Measurements from ENCODE around the gene CBLIF. TPM values are rescaled to one million over a fixed set of nuclear protein-coding genes. Genes with fewer than 3 reads are reported as not detected.
"Not testable (repeated sequence)": the region's sequence is repeated elsewhere in the genome, so short reads cannot be mapped to it uniquely, and the experiment has no call there.

Gene CBLIF
- polyA plus RNA-seq, 12 donors: 0.45 TPM; not detected in 11

DNA sequence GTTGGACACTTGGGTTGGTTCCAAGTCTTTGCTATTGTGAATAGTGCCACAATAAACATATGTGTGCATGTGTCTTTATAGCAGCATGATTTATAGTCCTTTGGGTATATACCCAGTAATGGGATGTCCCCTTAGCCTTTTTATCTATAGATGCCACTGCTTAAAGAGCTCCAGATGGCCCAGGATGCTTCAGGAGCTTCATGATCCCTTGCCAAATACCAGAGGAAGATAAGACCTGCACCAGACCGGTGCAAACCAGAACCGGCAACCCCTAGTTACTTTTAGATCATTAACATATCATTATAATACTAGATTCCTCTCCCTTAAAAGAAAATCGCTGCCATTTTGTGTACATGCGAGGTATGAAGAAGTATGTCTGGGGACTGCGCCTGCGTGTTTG lies 3.1 kb upstream of the CBLIF start:
- not testable (repeated sequence) for DNase-seq

DNA sequence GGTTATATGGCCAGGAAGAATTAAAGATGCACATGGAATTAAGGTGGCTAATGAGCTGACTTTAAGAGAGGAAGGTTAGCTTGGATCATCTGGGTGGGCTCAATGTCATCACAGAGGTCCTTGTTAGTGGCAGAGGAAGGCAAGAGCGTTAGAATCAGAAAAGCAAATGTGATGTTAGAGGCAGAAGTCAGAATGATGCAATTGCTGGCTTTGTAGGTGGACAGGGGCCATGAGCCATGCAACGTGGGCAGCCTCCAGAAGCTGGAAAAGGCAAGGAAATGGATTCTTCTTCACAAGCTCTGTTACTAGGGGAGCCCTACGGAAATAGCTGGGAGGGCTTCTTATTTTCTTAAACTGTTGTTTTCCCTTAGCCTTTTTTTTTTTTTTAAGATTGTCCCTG lies 2.3 kb upstream of the CBLIF start:
- DNase-seq: no peak

DNA sequence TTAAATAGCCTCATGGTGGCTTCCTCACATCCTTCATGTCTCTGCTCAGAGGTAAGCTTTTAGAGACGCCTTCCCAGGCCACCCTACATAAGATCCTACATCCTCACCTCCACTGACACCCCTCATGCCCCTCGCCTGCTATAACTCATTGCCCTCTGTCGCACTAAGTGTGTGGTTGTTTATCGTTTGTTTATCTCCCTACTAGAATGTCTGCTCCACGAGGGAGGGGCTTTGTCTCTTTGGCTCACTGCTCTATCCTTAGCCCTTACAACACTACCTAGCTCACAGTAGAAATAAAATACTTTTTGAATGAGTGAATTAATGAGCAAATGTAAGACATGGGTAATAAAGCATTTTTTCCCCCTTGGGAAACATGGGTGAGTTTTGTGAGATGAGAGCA lies 1.3 kb upstream of the CBLIF start:
- DNase-seq: no peak

DNA sequence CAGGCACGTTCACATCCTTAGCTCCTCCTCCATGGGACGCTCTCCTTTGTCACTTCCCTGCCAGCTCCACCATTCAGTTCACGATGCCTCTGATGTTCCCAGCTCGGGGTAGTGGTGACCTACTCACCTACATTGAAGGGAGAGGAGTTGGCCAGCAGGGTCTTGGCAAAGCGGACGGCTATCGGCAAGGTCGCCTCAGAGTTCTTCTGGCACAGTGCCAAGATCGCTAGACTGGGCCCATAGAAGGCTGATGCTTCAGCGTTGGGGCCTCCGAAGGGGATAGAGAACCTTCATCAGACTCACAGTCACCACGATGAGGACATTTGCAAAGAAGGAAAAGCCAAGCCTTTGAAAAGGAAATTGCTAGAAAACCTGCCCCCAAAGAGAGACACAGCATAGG lies 3.0 kb downstream of the CBLIF start:
- DNase-seq: no peak

DNA sequence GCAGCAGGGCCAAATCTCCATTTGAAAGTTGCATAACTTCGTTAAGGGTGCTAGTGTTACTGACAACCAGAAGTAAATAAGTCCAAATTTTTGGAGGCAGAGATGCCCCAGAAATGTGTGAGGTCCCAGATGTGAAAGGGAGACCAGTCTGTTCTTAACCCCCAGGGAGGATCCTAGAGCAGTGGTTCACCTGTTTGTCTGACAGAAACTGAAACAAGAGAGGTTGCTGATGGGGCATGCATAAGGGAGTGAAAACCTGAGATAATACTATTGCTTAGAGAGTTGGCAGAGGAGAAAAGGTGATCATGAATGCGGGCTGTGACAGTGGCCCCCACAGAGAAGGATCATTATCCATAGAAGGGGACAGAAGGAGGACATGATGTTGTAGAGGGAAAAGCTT lies 3.8 kb downstream of the CBLIF start:
- DNase-seq: no peak

DNA sequence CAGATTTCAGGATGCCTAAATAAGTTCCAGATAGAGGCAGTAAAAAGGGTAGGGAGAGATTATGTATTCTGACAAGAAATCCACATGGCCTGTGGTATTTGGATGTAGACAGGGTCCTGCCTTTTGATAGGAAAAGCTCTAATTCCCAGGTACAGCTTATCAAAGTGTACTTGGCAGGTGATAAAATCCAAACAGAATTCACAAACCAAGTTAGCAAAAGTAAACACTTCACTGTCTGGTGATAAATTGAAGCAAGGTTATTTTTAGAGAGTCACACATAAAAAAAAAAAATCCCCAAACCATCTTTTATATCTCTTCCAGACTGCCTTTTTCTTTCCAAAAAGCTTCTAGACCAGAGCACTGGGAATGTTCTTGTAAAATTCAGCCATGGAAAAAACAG lies 5.7 kb downstream of the CBLIF start:
- DNase-seq: no peak

DNA sequence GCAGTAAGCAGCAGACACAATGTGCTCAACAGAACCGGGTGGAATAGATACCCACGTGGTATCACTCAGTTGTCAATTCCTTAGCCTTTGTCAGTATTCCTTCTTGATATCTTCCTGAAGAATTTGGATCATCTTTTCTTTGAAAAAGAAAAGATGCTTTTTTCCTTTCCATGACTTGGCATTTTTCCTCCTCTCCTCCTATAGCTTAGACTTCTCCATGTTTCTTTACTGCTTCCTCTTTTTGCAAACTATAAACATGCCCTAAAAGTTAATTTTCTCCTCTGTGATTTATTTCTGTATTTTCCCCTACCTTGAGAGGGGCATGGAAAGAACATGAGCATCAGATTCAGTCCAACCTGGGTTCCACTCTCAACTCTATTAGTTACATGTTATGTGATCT lies 11.7 kb downstream of the CBLIF start:
- no peak for DNase-seq

DNA sequence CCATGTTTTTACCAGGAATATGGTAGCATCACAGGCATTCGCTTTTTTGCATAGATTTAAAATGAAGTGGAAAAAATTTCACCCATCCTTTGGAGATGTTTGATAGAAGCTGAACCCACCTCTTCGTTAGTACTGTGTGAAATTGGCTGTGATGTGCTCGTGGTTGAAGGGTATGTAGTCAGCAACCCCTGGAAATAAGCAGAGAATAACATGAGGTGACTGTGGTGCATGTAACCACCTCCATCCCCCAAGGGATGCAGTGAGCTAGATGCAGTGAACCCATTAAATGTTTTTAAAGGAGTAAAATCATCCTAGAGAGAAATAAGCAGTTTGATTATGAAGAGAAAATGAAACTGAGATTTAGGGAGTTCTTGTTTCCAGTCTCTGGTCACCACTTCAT lies 15.9 kb downstream of the CBLIF start:
- DNase-seq: no peak

DNA sequence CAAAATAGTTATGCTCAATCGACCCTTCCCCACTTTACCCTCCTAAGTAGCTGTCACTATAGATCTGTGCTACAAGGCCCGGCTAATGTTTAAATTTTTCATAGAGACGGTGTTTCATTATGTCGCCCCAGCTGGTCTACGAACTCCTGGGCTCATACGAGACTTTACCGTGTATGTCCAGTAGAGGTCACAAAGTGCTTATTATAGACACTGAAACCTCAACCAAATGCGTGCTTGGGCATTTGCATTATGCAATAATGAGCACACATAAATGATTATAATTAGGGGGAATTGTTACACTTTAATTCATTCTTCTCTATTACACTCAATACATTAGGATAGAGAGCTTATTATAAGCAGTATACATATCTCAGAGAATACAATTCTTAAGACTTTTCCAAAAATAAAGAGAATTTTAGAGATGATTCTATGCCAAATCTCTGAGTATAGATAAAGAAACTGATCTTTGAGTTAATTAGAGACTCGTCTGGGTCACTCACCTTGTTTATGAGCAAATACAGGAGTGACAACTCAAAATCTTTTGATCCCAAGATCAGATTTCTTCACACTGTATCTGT lies 22.2 kb downstream of the CBLIF start:
- DNase-seq: peak; percentile 16

DNA sequence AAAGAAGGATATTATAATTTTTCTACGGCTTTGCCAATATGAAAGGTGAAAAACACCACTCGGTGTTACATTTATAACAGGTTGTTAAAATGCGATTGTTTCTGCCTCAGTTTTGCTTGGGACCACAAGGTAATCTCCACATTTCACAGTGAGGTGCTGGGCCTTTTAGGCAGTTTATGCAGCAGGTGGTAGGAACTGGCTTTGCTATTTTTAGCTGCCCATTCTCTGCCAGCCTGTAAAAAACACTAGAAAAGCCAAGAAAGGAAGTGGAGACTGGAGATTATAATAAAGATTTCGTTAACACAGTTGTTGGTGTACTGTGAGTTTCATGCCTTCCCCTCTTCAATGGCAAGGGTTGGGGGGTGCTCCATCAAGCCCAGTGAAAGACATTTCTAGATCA lies 26.7 kb downstream of the CBLIF start:
- DNase-seq: no peak

DNA sequence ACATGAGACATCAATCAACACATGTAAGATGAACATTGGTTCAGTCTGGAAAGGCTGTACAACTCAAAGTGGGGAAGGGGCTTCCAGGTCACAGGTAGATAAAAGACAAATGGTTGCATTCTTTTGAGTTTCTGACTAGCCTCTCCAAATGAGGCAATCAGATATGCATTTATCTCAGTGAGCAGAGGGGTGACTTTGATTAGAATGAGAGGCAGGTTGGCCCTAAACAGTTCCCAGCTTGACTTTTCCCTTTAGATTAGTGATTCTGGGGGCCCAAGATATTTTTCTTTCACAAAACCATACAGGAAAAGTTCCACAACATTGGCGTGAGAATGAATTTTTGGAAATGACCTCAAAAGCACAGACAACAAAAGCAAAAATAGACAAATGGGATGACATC lies 28.9 kb downstream of the CBLIF start:
- DNase-seq: not testable (repeated sequence)

DNA sequence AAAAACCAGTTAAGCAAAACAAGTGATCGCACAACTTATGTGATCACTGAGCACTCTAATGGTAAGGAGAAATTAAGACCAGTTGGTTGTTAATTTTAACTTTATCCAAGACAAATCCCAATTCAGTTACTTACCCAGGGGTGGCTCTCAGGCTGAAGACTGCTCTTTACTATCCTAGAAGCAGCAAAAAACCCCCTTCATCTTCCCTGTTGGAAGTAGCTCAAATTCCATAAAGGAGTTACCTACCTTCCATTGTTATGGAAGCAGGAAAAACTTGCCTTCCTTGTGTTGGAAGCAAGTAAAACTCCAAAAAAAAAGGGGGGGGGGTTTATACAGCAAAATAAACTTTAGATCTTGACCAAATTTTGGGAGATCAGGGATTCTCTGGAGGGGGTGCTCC lies 29.5 kb downstream of the CBLIF start:
- no peak for DNase-seq

DNA sequence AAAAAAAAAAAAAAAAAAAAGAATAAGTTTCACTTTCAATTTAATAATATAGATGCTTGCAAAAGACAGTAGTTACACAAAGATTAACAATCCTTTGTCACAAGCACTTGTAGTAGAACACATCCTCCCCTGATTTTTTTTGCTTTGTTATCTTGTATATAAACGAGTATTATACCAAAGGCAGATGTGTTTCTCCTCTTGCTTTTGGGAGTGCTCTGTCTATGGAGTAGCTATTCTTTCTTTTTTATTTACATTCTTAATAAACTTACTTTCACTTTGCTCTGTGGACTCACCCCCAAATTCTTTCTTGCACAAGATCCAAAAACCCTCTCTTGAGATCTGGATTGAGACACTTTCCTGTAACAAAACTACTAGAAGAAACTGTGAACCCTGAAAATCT lies 31.3 kb downstream of the CBLIF start:
- no peak for DNase-seq

DNA sequence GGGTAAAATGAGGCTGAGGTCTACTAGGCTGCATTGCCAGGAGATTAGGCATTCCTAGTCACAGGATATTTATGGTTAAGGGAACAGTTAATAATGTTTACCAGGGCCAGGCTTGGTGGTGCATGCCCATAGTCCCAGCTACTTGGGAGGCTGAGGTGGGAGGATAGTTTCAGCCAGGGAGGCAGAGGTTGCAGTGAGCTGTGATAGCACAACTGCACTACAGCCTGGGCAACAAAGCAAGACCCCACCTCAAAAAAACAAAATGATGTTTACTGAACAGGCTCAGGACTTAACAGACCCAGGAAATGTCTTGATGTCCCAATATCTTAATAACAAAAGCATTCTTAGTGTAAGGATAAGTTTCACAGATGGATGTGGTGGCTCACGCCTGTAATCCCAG lies 31.9 kb downstream of the CBLIF start:
- DNase-seq: no peak

DNA sequence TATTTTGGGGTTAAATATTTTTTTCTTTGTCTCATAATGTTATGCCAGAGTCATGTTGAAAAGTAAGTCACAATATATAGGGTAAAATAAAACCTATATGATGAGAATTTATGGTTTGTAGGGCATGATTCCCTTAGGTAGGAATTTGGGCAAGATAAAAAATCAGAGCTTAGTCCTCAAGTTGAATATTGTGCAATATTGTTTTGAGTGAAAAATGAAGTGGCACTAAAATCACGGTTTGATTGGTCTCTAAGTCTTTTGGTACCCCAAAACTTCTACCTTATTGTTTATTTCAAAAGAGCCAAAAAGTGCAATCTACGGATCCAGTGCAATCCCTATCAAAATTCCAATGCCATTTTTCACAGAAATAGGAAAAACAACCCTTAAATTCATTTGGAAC lies 33.1 kb downstream of the CBLIF start:
- no peak for DNase-seq

DNA sequence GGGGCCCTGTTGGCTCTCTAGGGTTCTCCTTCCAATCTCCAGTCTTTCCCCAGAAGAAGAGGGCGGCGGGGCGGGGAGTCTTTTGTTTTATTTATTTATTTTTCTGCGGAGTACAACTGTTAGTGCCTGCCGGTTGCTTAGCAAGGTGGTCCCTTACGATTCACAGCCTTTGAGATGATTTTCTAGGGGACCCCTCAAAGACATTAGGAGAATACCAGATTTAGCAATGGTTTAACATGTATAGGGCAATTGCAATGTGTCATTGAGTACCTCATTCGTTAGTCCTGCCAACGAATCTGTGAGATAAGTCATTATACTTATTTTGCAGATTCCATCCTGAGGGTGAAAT lies 34.4 kb downstream of the CBLIF start:
- peak; percentile 6 for DNase-seq

DNA sequence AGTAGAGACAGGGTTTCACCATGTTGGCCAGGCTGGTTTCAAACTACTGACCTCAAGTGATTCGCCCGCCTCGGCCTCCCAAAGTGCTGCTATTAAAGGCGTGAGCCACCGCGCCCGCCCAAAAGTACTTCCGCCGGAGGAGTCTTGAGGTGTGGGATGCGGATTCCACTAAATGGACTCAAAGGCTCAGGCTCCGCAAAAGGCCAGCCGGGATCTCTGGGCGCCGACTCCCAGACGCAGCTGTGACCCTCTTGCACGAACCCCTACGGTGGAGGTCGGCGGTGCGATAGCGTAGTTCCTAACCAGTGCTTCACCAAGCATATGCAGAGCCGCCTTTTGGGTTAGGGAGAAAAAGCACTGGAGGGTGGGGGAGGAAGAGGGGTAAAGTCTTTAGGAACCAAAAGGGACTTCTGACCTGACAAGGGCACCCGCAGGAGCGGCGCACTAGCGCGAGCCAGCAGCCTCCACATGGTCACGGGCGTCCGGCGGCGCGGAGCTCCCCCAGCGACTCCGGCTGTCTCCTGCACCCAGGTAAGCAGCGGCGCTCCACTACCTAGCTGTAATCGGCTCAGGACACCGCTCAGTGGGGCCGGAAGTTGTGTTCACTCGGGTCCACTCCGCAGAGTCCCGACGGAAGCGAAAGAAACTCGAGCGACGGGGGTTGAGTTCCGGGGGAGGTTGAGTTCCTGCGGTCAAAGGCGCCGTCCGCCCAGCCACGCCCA lies 34.9 kb downstream of the CBLIF start, which contains the start of gene MRPL16:
MRPL16 (minus strand) TSS at position 590 of the 722 bp plus-strand sequence; CDS start at position 470, 120 bp downstream.
- DNase-seq: peak; percentile 90

DNA sequence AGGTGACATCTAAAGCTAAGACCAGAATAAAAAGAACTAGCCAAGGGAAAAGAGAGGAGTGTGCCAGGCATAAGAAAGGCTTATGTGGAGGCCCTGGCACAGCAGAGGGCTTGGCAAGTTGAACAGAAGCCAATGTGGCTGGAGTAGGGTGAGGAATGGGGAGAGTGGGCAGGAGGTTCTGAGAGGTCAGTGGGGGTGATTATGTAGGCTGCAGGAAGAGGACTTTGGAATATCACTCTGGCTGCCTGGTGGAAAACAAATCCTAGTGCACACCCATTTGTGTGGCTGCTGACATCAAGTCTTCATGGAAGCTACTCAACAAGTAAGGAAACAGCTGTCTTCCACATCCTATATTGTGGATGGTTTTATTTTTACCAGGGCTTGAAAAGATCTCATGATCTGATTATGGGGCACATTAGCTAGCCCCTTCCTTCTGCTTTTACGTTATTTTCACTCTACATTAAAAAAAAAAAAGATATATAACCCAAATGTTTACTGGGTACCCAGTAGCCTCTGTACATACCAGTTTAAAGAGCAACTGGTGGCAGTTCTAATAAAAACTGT lies 38.2 kb downstream of the CBLIF start:
- no peak for DNase-seq

DNA sequence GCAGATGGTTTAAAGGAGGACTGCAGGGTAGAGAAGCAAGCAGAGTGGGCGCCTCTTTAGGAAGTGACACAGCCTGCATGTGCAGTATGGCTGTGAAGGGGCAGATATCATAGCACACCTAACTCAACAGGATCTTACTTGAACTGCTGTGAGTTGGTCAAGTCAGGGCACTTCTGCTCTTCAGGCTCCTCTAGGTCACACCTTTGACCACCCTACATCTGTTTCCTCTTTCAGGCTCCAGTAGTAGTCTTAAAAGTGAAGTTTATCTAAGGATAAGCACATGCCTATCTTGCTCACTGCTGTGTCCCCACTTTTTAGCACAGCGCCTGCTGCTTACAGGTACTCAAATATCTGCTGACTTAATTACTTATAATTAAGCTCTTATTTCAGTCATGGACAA lies 41.2 kb downstream of the CBLIF start:
- no peak for DNase-seq

DNA sequence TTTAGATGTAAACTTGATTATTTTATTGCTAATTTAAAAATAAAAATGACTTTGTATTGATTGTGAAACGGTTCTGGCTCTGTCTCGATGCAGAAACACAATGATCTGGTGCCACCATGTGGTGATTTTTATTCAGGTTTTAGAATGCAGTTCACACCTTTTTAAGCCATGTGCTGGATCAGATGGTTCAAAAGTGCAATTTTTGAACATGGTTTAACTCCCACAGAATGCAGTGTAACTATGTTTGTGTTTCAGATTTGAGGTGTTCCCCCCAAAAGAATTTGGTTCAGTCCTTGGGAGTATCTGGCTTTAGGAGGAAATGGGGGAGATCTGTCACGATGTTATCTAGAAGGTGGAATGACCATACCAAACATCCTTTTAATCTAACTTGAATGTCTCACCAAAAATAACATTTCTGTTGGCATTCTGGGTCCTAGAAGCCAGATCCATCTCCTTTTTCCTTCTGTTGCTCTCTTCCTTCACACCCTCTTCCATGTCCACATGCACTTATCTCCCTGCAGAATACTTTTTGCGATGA lies 42.6 kb downstream of the CBLIF start:
- peak; percentile 66 for DNase-seq

DNA sequence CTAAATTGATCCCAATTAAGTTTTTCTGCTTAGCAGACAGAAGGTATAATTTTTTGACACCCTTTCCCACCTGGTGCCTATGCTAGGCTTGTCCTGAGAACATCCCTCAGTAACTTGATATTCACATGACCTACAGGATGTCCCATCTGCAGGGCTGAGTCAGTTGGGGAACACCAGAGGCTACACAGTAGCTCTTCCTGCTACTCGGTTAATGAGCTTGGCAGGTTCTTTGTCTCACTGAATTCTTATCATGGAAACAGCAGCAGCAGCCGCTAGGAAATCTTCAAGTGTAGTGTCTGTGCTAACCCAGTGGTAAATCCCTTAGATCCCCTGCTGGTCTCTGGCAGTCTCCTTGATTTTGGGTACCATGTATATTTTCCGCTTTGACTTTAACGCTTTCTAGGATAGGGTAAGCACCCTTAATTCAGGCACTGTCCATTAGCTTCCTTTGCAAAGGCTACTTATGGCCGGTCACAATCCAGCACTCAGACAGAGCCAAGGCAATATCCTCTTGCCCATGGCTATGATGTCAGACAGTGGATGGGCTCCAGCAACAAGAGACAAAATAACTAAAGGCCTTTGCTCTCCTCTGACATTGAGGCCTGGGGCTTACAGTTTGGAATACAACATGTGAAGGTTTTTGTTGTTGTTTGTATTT lies 43.2 kb downstream of the CBLIF start:
- peak; percentile 55 for DNase-seq

DNA sequence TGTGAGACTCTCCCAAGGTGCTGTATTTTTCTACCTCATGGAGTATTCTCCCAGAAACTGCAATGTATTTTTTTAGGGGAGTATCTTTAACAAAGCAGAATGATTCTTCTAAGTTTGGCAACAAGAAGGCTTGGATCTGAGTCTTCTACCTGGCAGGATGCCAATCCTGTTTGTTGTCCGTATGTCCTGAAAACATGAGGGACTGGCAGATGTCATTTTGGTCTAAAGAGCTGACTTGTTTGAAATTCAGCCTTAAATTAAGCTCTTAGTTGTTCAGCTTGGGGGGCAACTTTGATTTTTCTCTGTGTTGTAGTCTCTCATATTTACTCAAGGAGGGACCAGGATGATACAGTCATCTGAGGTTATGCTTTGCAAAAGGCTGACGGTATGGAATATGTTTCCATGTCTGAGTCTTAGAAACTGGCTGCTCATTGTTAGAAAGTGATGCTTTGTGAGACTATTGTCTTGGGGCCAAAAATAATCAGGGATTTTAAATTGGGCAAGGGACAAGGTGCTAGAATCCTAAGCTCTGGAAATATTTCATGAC lies 44.1 kb downstream of the CBLIF start:
- no peak for DNase-seq

All from muscle of arm (tissue), 12 donors.